Right lung (tissue), 5 donors: ENCODE measurements around the gene ZBTB45. TPM values are rescaled to one million over a fixed set of nuclear protein-coding genes. Genes with fewer than 3 reads are reported as not detected.
"Not testable (repeated sequence)": the region's sequence is repeated elsewhere in the genome, so short reads cannot be mapped to it uniquely, and the experiment has no call there.

Experiments
- DNase-seq, 2 donors: peaks; one replicate each; pipeline ENCODE4 v3.0.0-alpha.2; 2013
- polyA plus RNA-seq, 5 donors: library from polyadenylated mRNA; unstranded; fragments of 120-200 nt; gene quantifications; one replicate each; pipeline versions ENCODE4 v1.2.1 to v1.2.3, GENCODE V29; 2013; ENCODE audit warnings: inconsistent platforms in 1 of 5, low replicate concordance in 1 of 5; ENCODE audit not compliant: insufficient read length in 5 of 5, insufficient read depth in 1 of 5

The ZBTB45 gene
- polyA plus RNA-seq, 5 donors: 7.2 to 17.2 (median 9.1) TPM

DNA sequence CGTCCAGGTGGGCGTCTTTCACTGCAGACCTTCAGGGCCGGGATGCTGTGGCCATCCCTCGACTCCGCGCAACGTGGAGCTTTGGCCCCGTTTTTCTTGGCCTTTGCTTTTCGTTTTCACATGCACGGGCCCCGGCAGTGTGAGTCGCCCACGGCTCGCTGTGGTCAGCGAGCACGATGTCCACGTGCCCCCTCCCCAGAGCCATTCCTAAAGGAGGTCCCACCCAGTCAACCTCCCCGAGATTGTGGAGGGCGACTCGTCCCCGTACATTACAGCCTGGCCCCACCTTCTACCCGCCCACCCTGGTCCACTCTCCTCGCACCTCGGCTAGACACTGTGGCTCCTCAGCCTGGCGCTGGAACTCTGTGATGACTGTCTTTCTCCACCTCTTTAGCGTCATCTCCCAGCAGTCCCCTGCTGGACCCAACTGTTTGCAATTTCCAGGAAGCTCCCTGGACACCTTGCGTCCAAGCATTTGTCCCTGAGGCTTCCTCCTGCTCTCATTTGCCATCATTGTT lies 43.1 kb downstream of the ZBTB45 start:
- no peak for DNase-seq

DNA sequence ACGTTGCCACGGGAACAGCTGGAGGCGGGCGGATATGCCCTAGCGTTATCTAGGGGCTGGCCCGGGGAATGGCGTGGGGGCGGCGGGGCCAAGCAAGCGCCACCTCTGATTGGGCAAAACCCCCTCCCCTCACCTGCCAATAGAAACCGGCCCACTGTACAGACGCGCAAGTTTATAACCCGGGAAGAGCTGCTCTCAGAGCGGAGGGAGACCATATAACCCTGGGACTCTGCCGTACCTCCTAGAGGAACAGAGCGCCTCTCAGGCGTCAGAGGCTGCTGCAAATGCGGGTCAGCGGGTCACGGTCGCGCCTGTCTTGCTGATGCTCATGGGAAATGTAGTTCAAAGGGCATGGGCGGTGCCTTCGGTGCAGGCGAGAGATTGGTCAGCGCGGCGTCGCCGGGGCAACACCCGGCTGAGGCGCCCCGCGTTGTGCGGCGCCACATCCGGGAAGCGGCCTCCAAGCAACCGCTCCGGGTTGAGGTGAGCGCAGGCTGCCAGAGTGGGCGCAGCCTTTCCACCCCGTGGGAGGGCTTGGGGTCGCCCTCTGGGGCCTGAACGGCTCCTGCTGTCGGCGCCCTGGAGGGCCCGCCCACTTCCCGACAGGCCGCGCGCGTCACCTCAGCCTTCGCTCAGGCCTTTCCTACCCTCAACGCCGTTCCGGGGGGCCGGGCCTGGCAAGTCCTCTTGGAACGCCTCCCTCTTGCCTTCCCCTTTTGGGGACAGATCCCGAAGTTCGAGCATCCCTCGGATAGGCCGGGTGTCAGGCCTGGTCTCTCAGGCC lies 43.7 kb downstream of the ZBTB45 start, which contains the start of gene ZNF446:
Gene ZNF446, plus strand, starts transcription at position 639 of the 784 bp plus-strand sequence. CDS start 867 bp downstream, outside the sequence.
- peak; percentile 98 for DNase-seq

DNA sequence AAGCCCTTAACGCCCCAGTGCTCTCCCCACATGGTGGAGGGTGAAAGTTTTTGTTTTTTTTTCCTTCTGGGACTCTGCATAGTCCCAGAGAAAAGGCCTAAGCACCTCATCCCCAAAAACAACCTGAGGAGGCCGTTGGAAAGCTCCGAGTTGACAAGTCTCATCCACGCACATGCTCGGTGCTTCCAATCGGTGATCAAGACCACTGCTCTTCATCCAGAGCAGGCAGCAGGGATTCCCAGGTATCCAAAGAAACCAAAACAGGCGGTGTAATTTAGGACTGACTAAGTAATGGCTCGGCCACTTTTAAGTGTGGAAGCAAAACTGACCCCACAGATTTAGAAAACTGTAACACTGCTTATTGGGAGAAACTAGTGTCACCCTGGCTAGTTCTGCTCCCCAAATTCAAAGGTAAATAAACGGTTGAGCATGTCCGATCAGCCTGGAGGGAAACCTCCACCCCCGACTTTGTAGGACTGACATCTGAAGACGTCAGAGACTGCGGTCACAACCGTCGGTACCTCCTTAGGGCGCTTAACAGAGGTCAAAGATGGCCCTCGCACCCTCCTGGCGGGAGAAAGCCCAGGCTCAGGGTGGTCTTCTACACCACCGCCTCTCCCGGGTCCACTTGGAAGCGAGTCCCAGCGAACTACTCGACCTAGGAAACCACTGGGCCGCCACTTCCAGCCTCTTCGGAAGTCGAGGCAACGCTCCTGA lies 44.5 kb downstream of the ZBTB45 start:
- DNase-seq: no peak

DNA sequence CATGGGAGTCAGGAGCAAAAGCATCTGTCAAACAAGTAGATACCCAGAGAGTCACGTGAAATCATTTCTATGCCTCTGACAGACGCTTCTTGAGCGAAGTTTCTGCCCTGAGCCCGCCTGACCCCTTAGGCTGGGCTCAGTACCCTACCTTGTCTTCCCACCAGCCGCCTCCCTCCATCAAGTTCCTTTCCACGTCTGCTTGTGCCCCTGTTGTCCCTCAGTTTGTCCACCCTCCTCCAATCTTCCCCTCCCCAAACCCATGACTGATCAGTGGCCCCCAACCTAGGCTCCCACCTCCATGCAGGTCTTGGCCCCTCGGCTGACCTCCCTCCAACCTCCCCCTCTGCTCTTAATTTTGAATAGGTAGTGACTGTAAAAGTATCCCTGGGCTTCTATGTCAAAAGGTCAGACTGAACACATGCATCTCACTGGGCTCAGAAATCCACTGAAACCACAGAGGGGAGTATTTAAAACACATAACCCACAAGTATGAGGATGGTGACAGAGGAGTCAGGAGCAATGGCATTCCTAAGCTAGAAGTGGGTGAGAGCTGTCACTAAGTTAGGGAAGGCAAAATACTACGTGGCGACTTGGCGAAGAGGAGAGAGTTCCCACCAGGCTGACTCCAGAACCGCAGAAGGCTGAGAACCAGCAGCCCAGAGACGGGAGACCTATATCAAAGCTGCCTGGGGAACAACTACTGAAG lies 45.2 kb downstream of the ZBTB45 start:
- DNase-seq: no peak

DNA sequence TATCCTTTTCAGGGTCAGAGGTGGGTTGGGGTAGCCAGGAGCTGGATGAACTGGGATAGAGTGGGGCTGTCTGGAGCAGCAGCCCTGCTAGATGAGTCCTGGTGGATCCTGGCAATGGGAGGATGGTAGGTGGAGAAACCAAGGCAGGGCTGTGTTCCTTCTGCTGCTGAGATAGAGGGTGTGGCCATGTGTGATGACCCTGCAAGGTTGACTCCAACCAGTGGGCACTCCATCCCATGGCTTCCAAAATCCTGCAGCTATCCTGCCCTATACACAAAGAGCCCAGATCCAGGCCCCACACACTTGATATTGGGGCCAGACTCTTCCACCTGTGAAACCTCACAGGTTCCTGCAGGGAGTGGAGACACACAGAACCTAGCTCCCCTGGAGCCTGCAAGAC lies 45.8 kb downstream of the ZBTB45 start:
- DNase-seq: no peak

DNA sequence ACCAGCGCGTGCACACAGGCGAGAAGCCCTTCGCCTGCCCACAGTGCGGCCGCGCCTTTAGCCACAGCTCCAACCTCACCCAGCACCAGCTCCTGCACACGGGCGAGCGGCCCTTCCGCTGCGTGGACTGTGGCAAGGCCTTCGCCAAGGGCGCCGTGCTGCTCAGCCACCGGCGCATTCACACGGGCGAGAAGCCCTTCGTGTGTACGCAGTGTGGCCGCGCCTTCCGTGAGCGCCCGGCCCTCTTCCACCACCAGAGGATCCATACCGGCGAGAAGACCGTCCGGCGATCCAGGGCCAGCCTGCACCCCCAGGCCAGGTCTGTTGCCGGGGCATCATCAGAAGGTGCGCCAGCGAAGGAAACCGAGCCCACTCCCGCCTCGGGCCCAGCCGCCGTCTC lies 47.9 kb downstream of the ZBTB45 start:
- DNase-seq: no peak

GRCh38 chr19:58470837-58471543 lies 48.6 kb downstream of the ZBTB45 start:
- not testable (repeated sequence) for DNase-seq

- no peak for DNase-seq
Measured at GRCh38 chr19:58469241-58470013, 50.2 kb downstream of the ZBTB45 start.

GRCh38 chr19:58468216-58468839 lies 51.3 kb downstream of the ZBTB45 start:
- DNase-seq: no peak

- peak; percentile 96 for DNase-seq
Measured at GRCh38 chr19:58466760-58467589, 52.6 kb downstream of the ZBTB45 start, which contains the start of gene ZNF324. Gene ZNF324 (plus strand): TSS chr19:58467080. CDS start chr19:58469186, 2,106 bp downstream.

- no peak for DNase-seq
Measured at GRCh38 chr19:58466089-58466759, 53.4 kb downstream of the ZBTB45 start.

Other genes starting within 250 kb of the ZBTB45 start
- 10 to 100 TPM in 1 of 5 donors, 1 to 10 TPM in 4; 7.0 to 10.4 (median 9.7) TPM for gene ZNF8, start 240.9 kb downstream of the ZBTB45 start, polyA plus RNA-seq
- 10 to 100 TPM; 50.7 to 57.1 (median 53.8) TPM for gene ERVK3-1, start 214.4 kb downstream of the ZBTB45 start, polyA plus RNA-seq
- gene ZSCAN22, start 192.8 kb downstream of the ZBTB45 start, polyA plus RNA-seq: 1 to 10 TPM; 3.6 to 4.5 (median 3.9) TPM
- gene A1BG, start 166.3 kb downstream of the ZBTB45 start, polyA plus RNA-seq: 1 to 10 TPM in 3 of 5 donors, under 1 TPM in 2; 0.90 to 4.6 (median 1.9) TPM
- 1 to 10 TPM; 2.5 to 4.7 (median 3.0) TPM for gene ZNF497, start 157.1 kb downstream of the ZBTB45 start, polyA plus RNA-seq
- gene ZNF837, start 138.8 kb downstream of the ZBTB45 start, polyA plus RNA-seq: 1 to 10 TPM; 1.4 to 4.2 (median 2.2) TPM
- 1,000 to 10,000 TPM; 1,196 to 1,701 (median 1,259) TPM for gene RPS5, start 132.5 kb downstream of the ZBTB45 start, polyA plus RNA-seq
- not detected for gene RNF225, start 124.2 kb downstream of the ZBTB45 start, polyA plus RNA-seq
- 10 to 100 TPM in 2 of 5 donors, 1 to 10 TPM in 3; 8.0 to 11.3 (median 9.9) TPM for gene ZNF584, start 111.2 kb downstream of the ZBTB45 start, polyA plus RNA-seq
- 10 to 100 TPM in 4 of 5 donors, 1 to 10 TPM in 1; 7.8 to 11.3 (median 10.7) TPM for gene ZNF132, start 79.7 kb downstream of the ZBTB45 start, polyA plus RNA-seq
- gene ZNF324B, start 68.2 kb downstream of the ZBTB45 start, polyA plus RNA-seq: 1 to 10 TPM; 4.6 to 8.0 (median 6.7) TPM
- gene ZNF324, start 52.7 kb downstream of the ZBTB45 start, polyA plus RNA-seq: 10 to 100 TPM in 1 of 5 donors, 1 to 10 TPM in 4; 6.8 to 10.1 (median 8.5) TPM
- 10 to 100 TPM; 12.0 to 16.5 (median 14.0) TPM for gene ZNF446, start 43.5 kb downstream of the ZBTB45 start, polyA plus RNA-seq
- gene SLC27A5, start 7.8 kb downstream of the ZBTB45 start, polyA plus RNA-seq: 1 to 10 TPM; 5.8 to 9.5 (median 7.8) TPM
- 100 to 1,000 TPM; 459 to 685 (median 528) TPM for gene TRIM28, start 24.3 kb upstream of the ZBTB45 start, polyA plus RNA-seq
- gene CHMP2A, start 35.3 kb upstream of the ZBTB45 start, polyA plus RNA-seq: 100 to 1,000 TPM in 1 of 5 donors, 10 to 100 TPM in 4; 83.6 to 114 (median 94.7) TPM
- 10 to 100 TPM; 64.8 to 90.5 (median 77.1) TPM for gene UBE2M, start 38.8 kb upstream of the ZBTB45 start, polyA plus RNA-seq
- 10 to 100 TPM; 27.0 to 49.9 (median 40.9) TPM for gene MZF1, start 53.5 kb upstream of the ZBTB45 start, polyA plus RNA-seq